ENCODE results near the gene GABRB1. TPM values are rescaled to one million over a fixed set of nuclear protein-coding genes. Genes with fewer than 3 reads are reported as not detected.

Gene GABRB1
- total and polyA plus RNA-seq, 8 donors = 0.17 to 0.48 (median 0.32) TPM; not detected in 4

DNA sequence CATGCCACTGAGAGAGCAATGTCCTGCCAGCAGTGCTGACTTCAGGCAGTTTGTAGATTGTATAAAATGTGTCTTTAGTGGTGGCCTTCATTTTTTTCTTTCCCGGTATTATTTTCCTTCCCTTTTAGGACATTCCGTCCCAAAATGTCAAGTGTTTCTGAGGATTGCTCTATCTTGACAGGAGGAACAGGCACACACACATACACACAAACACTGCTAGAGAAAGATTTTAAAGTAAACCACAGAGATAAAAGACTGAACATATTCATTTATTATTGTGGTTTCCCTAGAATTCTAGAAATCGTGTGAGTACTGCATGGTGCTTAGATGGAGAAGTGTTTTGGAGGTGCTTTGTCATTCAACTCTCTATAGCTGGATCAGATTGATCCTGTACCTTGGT lies 111.9 kb downstream of the GABRB1 start:
- intact Hi-C loops (cut with DNase I) = no loop called here
- DNase-seq = no peak
- no peak overlapping the region for H3K27ac ChIP-seq
- no peaks in the 10 kb centered on the region for H3K9me3 ChIP-seq
- no peaks in the 10 kb centered on the region for H3K27me3 ChIP-seq
- H3K36me3 ChIP-seq = no peaks in the 10 kb centered on the region
- H3K4me1 ChIP-seq = no peaks in the 10 kb centered on the region
- ATAC-seq = no peak
- no peak overlapping the region for H3K4me3 ChIP-seq
- TF ChIP-seq, protein P1, sequence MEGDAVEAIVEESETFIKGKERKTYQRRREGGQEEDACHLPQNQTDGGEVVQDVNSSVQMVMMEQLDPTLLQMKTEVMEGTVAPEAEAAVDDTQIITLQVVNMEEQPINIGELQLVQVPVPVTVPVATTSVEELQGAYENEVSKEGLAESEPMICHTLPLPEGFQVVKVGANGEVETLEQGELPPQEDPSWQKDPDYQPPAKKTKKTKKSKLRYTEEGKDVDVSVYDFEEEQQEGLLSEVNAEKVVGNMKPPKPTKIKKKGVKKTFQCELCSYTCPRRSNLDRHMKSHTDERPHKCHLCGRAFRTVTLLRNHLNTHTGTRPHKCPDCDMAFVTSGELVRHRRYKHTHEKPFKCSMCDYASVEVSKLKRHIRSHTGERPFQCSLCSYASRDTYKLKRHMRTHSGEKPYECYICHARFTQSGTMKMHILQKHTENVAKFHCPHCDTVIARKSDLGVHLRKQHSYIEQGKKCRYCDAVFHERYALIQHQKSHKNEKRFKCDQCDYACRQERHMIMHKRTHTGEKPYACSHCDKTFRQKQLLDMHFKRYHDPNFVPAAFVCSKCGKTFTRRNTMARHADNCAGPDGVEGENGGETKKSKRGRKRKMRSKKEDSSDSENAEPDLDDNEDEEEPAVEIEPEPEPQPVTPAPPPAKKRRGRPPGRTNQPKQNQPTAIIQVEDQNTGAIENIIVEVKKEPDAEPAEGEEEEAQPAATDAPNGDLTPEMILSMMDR (IDR thresholded peaks at IDR 0.05) = no peak

DNA sequence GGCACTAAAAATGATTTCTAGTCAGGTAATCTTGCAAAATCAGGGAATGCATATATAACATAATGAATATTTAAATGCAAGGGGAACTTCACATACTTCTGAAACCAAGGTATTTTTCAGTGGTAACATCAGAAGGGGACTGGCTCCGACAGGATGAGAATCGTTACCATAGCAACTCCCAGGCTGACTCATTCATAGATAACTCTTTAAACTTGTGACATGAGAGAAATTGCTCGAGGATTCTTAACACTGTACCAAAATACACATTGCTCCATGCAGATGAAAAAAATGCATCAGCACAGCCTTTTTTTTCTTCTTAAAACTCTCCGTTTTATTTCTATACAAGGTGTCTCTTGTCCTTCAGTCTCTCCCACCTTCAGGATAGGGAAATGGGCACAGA lies 114.3 kb downstream of the GABRB1 start:
- no peak for ATAC-seq
- no peak for DNase-seq
- Histone ChIP-seq H3K4me3 (no peak overlapping the region), H3K27me3 (no peaks in the 10 kb centered on the region), H3K4me1 (no peaks in the 10 kb centered on the region), H3K27ac (no peak overlapping the region), H3K9me3 (no peaks in the 10 kb centered on the region), H3K36me3 (no peaks in the 10 kb centered on the region)
- TF ChIP-seq, protein P1 (IDR thresholded peaks at IDR 0.05) = no peak
- intact Hi-C loops (cut with DNase I) = no loop called here

DNA sequence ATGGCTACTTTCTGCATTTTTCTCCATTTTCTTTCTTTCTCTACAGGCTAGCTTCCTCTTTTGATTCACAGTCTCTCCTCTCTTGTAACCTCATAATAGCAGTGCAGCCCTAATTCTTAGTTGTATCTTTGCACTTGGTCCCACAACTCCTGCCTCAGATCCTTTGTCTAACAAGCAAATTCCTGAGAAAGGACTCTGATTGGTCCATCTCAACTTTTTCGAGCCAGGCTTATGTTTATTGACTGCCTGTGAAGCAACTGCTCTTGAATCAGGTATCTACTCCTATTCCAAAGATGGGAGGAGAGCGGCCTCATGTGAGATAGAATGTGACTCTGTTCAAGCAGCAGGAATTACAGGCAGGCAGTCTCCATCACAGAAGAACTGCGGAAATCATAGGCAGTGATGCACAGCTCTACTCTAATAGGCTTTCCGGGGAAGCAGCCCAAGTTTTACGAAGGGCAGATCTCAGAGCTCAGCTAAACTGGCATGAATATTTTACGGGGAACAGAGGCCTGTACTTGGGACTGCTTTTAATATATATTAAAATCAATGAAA lies 123.5 kb downstream of the GABRB1 start:
- TF ChIP-seq, protein P1 (IDR thresholded peaks at IDR 0.05) = no peak
- ATAC-seq = no peak

DNA sequence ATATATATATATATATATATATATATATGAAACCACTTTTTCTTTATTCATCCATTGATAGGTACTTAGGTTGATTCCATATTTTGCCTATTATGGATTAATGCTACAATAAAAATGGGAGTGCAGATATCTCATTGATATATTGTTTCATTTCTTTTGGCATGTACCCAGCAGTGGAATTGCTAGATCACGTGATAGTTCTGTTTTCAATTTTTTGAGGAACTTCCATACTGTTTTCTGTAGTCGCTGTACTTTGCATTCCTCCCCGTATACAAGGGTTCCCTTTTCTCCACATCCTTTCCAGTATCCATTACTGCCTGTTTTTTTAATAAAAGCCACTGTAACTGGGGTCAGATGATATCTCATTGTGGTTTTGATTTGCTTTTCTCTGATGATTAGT lies 124.6 kb downstream of the GABRB1 start:
- intact Hi-C loops (cut with DNase I) = no loop called here
- TF ChIP-seq, protein P1 (IDR thresholded peaks at IDR 0.05) = no peak
- no peak for ATAC-seq

More for the DNA sequence above, 123.5 kb downstream of the GABRB1 start:
- DNase-seq = no peak
- intact Hi-C loops (cut with DNase I) = no loop called here
- no peaks in the 10 kb centered on the region for H3K36me3 ChIP-seq
- H3K27me3 ChIP-seq = no peaks in the 10 kb centered on the region
- no peaks in the 10 kb centered on the region for H3K9me3 ChIP-seq
- H3K27ac ChIP-seq = no peak overlapping the region
- no peak overlapping the region for H3K4me3 ChIP-seq
- H3K4me1 ChIP-seq = no peaks in the 10 kb centered on the region

DNA sequence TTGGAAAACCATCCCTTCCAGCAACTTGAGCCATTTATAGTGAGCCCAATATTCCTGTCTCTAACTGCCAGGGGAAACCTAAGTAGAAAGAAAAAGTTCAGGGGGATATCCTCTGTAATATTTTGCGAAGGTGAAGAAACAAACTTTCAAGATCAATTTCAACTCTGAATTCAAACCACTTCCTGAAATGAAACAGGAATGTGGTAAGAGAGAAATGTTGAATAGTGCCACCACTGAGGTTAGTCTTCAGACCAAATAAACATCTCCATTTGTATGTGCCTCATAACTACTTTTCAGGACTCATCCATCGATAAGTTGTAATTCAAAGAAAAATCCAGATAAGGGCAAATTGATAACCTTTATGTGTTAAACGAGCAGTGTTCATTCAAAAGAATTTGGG lies 128.7 kb downstream of the GABRB1 start:
- Histone ChIP-seq H3K27ac (no peak overlapping the region), H3K27me3 (no peaks in the 10 kb centered on the region), H3K4me3 (no peak overlapping the region), H3K9me3 (no peaks in the 10 kb centered on the region), H3K36me3 (no peaks in the 10 kb centered on the region), H3K4me1 (no peaks in the 10 kb centered on the region)
- TF ChIP-seq, protein P1 (IDR thresholded peaks at IDR 0.05) = no peak
- intact Hi-C loops (cut with DNase I) = no loop called here
- DNase-seq (no peak), ATAC-seq (no peak)

More for the DNA sequence above, 124.6 kb downstream of the GABRB1 start:
- Histone ChIP-seq H3K36me3 (no peaks in the 10 kb centered on the region), H3K27ac (no peak overlapping the region), H3K9me3 (no peaks in the 10 kb centered on the region), H3K4me3 (no peak overlapping the region), H3K27me3 (no peaks in the 10 kb centered on the region), H3K4me1 (no peaks in the 10 kb centered on the region)
- DNase-seq = no peak

Measured in left lung (tissue), 10 donors.